Left hindlimb (tissue), 1 donor: Measurements from ENCODE around the gene FAM8A1.
"Not testable (repeated sequence)": the region's sequence is repeated elsewhere in the genome, so short reads cannot be mapped to it uniquely, and the experiment has no call there.

Source experiments
- DNase-seq: peaks from one replicate; pipeline ENCODE4 v3.0.0-alpha.2; 2018

Gene FAM8A1, protein sequence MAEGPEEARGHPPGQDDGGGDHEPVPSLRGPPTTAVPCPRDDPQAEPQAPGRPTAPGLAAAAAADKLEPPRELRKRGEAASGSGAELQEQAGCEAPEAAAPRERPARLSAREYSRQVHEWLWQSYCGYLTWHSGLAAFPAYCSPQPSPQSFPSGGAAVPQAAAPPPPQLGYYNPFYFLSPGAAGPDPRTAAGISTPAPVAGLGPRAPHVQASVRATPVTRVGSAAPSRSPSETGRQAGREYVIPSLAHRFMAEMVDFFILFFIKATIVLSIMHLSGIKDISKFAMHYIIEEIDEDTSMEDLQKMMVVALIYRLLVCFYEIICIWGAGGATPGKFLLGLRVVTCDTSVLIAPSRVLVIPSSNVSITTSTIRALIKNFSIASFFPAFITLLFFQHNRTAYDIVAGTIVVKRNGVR

DNA sequence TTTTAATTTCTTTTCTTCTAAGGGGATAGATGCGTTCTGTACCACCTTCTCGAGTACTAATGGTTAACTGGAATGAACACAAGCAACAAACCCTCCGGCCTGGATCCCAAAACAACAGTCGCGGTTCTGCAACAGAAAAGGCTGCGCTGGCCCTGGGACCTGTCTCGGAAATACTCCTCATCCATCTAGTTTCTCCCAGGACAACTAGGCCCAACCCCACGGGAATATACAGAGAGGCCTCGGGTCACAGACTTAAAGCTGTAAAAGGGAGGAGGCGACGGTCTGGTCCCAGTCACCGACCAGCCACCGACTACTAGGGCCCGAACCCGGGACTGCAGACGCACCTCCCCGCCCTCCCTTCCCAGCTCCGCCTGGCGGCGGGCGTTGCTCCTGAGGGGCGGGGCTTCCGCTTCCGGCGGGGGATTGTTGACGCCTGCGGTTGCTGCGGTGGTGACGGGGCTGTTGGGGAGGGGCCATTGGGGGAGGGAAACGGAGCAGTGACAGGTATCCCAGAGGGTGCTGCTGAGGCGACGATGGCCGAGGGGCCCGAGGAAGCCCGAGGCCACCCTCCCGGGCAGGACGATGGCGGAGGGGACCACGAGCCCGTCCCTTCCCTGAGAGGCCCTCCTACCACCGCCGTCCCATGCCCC lies at the start of gene FAM8A1:
Gene FAM8A1 (plus strand): TSS at position 426 of the 650 bp plus-strand sequence. CDS start 108 bp downstream, at position 534.
- peak; percentile 95 for DNase-seq

DNA sequence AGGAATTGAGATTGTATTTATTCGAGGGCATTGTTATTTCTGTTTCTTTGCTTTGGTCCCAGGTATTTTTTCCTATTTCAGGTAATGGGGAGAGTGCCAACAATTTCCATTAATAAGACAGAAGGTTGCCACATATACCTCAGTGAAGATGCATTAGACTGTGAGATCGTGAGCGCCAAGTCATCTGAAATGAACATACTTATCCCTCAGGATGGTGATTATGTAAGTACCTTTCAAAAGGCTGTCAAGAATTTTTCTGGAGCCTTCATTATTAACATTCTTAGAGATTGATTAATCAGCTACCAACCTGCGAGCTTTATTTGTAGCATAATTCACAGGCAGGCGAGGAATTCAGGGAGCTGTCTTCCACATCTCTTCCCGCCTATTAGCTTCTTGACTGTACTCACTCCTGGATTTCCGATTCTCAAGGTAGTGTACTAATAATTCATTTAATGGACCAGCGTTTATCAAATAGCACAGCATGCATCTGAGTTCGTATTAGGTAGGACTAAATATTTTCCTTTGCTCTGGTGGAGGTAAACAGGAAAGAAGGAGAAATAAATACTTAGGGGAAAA lies 48.6 kb upstream of the FAM8A1 start:
- DNase-seq, result no peak

DNA sequence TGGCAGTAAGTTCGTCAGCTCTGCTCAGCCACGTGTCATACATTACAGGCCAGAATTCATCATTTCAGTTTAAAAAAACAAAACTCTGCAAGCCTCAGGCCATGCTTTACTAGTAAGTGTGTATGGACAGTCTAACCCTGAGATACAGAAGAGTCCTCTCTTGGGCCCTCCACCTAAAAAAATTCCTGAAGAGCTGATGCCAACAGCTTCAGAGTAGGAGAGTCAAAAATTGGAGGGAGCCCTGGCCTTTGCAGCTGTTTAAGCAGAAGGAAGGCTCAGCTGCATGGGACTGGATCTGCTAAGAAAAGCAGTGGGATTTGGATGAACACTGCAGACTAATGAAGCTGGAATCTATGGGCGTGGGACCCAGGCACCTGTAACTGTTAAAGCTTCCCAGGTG lies 47.2 kb upstream of the FAM8A1 start:
- no peak for DNase-seq

DNA sequence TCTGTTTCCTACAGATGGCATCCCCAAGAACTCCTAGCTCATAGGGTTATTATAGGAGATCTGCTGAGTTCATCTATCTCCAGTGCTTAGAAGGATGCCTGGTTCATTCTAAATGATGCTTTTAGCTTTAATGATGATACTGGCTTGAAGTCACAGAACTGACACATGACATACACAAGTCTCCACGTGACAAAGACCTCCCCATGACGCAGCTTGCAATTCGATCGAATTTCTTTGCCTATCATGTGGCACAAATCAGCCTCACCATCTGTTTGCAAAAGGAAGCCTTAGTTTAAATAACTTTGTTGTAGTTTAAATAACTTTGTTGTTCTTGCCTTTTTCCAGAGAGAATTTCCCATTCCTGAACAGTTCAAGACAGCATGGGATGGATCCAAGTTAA lies 44.1 kb upstream of the FAM8A1 start:
- no peak for DNase-seq

DNA sequence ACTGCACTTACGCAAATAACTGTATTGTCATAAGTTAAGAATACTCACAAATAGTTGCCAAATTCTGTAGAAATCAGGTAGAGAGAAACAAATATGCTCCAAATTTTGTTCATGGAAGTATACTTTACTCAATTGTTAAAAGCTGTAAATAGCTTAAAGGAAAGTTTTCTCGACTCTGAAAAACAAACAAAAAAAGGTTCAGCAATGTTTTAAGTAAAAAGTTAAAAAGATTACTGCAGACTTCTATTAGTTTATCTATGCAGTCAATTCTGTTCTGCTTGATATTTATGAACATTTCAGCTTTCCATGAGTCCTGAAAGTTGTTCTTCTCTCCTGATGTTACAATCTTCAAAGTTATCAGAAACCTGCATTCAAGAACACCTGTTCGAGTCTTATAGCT lies 37.5 kb upstream of the FAM8A1 start:
- no peak for DNase-seq

DNA sequence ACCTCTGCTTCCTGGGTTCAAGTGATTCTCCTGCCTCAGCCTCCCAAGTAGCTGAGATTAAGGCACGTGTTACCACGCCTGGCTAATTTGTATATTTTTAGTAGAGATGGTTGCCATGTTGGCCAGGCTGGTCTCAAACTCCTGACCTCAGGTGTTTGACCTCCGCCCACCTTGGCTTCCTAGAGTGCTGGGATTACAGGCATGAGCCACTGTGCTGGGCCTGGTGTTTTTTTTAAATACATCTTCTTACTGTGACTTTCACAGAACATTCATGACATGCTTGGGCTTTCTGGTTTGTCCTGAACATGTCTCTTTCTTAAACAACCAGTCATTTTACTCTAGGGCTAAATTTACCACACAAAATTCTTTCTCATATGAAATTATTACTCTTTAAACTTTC lies 34.7 kb upstream of the FAM8A1 start:
- DNase-seq, result no peak

DNA sequence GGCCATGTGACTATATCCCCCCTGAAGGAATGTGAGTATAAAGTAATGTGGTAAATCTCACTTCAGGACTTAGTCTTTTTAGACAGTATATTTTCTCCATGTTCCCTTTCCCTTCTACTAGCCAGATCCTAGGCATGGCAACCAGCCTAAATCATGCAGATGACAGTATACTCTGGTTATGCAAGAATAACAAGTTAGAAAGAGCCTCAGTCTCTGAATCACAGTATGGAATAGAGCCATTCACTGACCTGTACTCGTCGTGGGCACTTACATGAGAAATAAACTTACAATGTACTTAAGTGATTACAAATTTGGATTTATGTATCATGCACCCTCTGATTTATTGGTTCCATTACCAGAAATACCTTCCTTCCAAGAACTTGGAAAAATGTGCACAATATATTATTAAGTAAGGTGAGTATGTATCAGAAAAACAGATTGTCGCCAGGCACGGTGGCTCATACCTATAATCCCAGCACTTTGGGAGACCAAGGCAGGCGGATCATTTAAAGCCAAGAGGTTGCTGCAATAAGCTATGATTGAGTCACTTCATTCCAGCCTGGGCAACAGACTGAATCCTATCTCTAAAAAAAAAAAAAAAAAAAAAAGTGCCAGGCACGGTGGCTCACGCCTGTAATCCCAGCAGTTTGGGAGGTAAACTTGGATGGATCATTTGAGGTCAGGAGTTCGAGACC lies 25.1 kb upstream of the FAM8A1 start:
- no peak for DNase-seq

DNA sequence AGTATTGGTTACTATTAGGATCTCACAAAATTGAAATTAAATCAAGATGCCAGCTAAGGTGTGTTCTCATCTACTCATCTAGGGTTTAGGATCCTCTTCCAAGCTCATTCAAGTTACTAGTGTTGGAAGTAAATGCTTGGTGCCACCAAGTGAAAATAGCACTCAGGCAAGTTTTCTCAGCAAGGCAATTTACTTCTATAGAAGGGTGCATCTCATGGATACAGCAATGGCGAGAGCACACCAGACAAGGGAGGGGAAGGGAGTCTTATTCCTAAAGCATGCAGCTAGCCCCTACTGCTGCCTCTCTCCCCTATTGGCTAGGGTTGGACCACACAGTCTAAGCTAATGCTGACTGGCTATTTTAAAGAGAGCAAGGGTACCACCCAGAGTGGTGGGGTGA lies 23.0 kb upstream of the FAM8A1 start:
- no peak for DNase-seq

DNA sequence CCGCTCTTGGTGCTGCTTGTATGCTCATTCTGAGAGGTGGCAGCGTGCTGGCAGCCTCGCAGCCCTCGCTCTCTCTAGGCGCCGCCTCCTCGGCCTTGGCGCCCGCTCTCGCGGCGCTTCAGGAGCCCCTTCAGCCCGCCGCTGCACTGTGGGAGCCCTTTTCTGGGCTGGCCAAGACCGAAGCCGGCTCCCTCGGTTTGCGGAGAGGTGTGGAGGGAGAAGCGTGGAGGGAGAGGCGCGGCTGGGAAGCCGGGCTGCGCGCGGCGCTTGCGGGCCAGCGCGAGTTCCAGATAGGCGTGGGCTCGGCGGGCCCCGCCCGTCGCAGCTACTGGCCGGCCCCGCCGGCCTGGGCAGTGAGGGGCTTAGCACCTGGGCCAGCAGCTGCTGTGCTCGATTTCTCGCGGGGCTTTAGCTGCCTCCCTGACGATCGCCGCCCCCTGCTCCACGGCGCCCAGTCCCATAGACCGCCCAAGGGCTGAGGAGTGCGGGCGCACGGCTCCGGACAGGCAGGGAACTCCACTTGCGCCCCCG lies 19.5 kb upstream of the FAM8A1 start:
- peak; percentile 56 for DNase-seq

DNA sequence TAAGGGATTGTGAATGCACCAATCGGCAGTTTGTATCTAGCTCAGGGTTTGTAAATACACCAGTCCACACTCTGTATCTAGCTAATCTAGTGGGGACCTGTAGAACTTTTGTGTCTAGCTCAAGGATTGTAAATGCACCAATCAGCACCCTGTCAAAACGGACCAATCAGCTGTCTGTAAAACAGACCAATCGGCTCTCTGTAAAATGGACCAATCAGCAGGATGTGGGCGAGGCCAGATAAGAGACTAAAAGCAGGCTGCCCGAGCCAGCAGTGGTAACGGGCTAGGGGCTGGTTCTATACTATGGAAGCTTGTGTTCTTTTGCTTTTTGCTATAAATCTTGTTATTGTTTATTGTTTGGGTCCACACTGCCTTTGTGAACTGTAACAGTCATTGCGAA lies 18.8 kb upstream of the FAM8A1 start:
- DNase-seq, result not testable (repeated sequence)

DNA sequence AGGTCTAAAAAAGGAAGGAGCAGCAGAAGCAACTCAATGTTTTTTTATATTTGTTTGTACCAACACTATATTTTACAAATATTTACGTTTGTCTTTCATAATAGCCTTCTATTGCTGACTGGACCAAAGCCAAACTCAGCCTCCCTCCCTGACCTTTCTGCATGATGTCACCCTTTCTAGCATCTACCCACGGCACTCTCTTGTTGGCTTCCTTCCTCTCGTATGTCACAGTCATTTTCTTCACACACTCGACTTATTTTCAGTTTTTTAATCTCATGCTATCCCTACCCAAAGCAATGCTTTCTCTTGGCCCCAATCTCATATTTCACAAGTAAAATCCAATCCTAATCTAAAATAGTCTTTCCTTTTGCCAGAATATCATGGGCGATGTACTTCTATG lies 16.3 kb upstream of the FAM8A1 start:
- no peak for DNase-seq

DNA sequence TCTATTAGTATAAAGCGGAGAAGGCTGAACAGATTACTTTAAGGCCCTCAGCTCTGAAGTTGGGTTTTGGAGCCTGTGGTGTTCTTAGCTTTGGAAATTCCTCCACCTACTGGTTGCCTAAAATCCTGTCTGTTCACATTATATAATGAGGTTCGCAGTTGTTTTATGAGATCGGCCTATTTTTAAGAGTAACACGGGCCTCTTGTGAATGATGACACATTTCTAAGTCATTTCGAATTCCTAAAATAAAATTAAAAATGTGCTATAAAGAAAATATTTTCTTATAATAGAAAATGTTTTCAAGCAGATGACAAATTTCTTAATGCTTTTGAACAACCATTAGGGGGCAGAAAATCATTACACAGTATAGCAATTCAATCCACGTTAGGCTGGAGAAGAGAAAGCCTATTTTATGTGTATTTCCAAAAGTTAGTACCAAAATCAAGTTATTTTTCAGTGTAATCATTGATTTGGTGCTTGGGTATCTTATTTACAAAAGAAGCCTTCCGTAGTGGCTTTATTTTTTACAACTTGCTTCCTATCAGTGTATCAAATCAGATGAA lies 15.8 kb upstream of the FAM8A1 start:
- peak; percentile 35 for DNase-seq

DNA sequence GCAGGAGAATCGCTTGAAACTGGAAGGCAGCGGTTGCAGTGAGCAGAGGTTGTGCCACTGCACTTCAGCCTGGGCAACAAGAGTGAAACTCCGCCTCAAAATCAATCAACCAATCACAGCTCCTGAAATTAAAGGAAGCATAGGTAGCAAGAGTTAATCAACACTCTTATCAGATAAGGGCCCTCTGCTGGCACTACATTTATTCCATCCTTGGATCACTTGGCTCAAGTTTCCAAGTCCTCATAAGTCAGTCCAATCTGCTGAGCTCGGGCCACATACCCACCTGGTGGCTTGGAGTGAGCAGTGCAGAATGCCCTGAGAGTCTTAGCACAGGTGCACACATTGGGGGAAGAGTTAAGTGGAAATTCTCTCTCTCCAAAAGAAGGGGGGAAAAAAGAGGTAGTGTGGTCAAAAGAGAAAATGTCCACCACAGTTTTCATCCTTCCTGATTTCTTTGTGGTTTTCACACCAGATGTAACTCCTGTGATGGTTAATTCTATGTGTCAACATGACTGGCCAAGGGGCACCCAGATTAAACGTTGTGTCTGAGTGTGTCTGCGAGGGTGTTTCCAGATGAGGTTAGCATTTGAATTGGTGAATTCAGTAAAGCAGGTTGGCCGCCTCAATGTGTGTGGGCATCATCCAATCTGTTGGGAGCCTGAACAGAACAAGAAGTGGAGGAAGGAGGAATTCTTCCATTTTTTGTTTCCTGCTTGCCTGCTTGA lies 14.2 kb upstream of the FAM8A1 start:
- DNase-seq, result no peak

DNA sequence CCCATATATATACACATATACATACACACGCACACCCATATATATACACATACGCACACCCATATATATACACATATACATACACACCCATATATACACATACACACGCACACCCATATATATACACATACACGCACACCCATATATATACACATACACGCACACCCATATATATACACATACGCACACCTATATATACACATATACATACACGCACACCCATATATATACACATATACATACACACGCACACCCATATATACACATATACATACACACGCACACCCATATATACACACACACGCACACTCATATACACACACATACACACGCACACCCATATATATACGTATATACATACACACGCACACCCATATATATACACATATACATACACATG lies 13.5 kb upstream of the FAM8A1 start:
- not testable (repeated sequence) for DNase-seq

DNA sequence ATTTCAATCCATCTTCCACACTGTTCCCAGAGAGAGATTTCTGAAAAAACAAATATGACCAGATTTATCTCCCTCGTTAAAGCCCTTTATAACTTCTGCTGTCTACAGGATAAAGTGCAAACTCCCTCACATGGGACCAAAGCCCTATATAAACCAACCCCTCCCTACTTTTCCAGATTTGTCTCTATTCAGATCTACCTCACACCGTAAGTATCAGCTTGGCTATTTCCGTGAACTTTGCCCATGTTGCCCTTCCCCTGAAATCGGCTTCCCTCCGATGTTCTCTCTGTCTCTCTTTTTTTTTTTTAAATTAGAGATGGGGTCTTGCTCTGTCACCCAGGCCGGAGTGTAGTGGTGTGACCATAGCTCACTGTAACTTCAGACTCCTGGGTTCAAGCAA lies 12.1 kb upstream of the FAM8A1 start:
- DNase-seq, result no peak

DNA sequence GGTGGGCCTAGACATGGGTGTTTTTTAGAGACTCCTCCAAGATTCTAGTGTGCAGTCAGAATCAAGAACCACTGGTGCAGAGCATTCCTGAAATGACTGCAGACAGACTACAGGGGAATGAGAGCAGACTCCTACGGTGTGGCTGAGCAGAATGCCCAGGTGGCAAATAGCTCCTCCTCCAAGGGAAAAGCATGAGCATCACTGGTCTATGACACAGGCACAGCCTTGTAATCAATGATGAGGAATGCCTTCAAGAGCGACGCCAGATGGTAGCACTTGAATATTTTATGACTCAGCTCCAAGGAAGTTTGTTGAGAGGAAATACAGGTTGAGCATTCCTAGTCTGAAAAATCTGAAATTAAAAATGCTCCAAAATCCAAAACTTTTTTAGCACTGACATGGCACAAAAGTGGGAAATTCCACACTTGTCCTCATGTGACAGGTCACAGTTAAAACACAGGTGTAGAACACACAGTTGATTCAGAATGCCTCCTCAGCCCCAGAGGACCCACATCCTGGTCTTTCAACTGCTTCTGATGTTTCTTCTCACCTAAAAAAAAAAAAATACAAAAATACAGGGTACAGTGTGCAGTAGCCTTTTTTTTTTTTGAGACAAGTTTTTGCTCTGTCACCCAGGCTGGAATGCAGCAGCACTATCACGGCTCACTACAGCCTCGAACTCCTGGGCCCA lies 10.6 kb upstream of the FAM8A1 start:
- DNase-seq, result no peak

DNA sequence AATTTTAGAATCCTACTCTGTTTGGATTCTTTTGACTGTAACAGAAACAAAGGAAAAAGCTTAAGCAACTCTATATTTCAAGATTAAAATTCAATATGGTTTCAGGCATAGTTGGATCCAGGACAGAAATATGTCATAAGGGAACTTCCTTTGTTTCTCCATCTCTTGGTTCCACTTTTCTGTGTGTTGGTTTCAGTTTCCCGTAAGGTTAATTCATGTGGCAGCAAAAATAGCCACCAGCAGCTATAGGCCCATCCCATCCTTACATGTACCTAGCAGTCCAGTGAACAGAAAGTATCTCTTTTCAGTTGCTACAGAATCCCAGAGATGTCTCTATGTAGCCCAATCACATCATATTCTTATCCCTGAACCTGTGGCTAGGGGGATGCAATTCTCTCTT lies 8.8 kb upstream of the FAM8A1 start:
- DNase-seq, result no peak

DNA sequence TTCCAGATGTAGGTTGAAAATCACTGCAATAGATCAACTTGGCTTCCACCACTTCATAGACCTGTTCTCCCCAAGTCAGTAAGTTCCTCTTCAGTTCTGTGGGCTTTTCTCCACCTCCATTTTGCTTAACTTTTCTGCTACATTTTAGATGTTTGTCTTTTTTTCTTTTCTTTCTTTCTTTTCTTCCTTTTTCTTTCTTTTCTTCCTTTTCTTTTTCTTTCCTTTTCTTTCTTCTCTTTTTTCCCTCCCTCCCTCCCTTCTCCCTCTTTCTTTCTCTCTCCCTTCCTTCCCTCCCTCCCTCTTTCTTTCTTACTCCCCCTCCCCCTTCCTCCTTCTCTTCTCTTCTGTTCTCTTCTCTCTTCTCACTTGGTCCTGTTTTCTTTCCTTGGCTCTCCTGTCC lies 6.9 kb upstream of the FAM8A1 start:
- DNase-seq, result no peak

DNA sequence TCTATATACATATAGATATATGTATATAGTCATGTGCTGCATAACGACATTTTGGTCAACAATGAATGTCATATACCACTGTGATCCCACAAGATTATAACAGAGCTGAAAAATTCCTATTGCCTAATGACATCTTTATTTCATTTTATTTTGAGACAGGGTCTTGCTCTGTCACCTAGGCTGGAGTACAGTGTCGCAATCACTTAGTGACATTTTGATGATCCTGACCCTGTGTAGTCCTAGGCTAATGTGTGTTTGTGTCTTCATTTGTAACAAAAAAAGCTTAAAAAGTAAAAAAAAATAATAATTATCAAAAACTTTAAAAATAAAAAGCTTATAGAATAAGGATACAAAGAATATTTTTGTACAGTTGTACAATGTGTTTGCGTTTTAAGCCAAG lies 4.0 kb upstream of the FAM8A1 start:
- no peak for DNase-seq

DNA sequence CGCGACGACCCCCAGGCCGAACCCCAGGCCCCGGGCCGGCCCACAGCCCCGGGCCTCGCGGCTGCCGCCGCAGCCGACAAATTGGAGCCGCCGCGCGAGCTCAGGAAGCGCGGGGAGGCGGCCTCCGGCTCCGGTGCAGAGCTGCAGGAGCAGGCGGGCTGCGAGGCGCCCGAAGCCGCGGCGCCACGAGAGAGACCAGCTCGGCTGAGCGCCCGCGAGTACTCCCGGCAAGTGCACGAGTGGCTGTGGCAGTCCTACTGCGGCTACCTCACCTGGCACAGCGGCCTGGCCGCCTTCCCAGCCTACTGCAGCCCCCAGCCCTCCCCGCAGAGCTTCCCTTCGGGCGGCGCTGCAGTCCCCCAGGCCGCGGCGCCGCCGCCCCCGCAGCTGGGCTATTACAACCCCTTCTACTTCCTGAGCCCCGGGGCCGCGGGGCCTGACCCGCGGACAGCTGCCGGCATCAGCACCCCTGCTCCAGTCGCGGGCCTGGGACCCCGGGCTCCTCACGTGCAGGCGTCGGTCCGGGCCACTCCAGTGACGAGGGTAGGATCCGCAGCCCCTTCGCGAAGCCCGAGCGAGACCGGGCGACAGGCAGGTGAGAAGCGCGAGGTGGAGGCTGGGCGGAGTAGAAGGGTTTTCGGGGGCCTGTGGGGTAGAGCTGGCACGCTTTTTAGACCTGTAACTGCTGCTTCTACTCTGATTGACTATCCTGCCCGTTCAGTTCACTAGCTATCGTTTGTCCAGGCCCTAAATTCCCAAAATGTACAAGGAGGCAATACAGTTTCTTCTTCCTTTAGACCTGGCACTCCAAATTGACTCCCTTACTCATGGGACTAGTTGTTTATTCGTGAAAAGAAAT lies 654 bp downstream of the FAM8A1 start:
- DNase-seq, result peak; percentile 66

DNA sequence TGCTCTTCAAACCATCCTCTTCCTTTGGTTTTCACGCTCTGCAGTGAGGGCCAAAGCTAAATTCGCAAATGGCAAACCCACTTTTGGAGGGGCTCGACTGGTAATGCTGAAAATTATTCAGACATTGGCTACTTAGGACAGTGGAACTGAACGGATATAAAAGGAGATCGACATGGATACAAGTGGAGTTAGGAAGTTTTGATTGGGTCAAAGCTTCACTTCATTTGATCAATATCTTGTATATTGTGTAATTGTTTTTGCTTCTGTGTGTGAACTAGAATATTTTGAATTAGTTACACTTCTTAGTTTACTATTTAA lies 1.2 kb downstream of the FAM8A1 start:
- no peak for DNase-seq
